Body of pancreas (tissue), 4 donors: Measurements from ENCODE around the gene TBPL2.

Experiments
- CTCF ChIP-seq, 7 experiments: fragments of 450-650 bp in 4 of 7; fragments of 200-600 bp in 3 of 7; sonication (generic) in 3 of 7; IDR thresholded peaks; one replicate each; pipeline ENCODE4 v1.5.1; 2016 to 2019; ENCODE audit warnings: antibody characterized with exemption in 7 of 7
- POLR2A ChIP-seq, 3 donors: fragments of 450-650 bp; IDR thresholded peaks; one replicate each; pipeline ENCODE4 v1.6.1; 2016; ENCODE audit warnings: antibody characterized with exemption in 3 of 3, mild to moderate bottlenecking in 2 of 3

- no peak for TF ChIP-seq CTCF (IDR thresholded peaks at IDR 0.05)
- TF ChIP-seq POLR2A (IDR thresholded peaks at IDR 0.05) = no peak
Observed at GRCh38 chr14:55481769-55482168, 41.4 kb upstream of the TBPL2 start.
